Smooth muscle cell (in vitro differentiated cells): ENCODE results near the gene RCAN2. TPM values are rescaled to one million over a fixed set of nuclear protein-coding genes. Genes with fewer than 3 reads are reported as not detected.

ENCODE experiments used
- DNase-seq: peaks from one replicate; lab custom pipeline; 2025; ENCODE audit not compliant: unreplicated experiment; lab: John Stamatoyannopoulos, UW
- H2AFZ ChIP-seq: fragments of 200-600 bp; sonication (generic); 2 replicates; pipeline ENCODE4 v1.6.0; 2016; ENCODE audit warnings: antibody characterized with exemption, low read depth, mild to moderate bottlenecking
- H3F3A ChIP-seq: fragments of 200-600 bp; sonication (generic); 2 replicates; pipeline ENCODE4 v1.6.0; 2017; ENCODE audit warnings: antibody characterized with exemption, low read depth
- H3K27ac ChIP-seq: fragments of 200-600 bp; sonication (generic); 2 replicates; pipeline ENCODE4 v1.5.1; 2016; ENCODE audit warnings: low read depth, mild to moderate bottlenecking
- H3K27me3 ChIP-seq: fragments of 200-600 bp; sonication (generic); 2 replicates; pipeline ENCODE4 v1.6.1; 2016; ENCODE audit warnings: low read depth, mild to moderate bottlenecking
- H3K36me3 ChIP-seq: fragments of 200-600 bp; sonication (generic); 2 replicates; pipeline ENCODE4 v1.5.1; 2016; ENCODE audit warnings: low read depth
- H3K4me1 ChIP-seq: fragments of 200-600 bp; sonication (generic); 2 replicates; pipeline ENCODE4 v1.5.1; 2016; ENCODE audit warnings: low read depth
- H3K4me2 ChIP-seq: fragments of 200-600 bp; sonication (generic); 2 replicates; pipeline ENCODE4 v1.6.0; 2016; ENCODE audit warnings: mild to moderate bottlenecking
- H3K4me3 ChIP-seq: fragments of 200-600 bp; sonication (generic); 2 replicates; pipeline ENCODE4 v1.5.1; 2016; ENCODE audit warnings: mild to moderate bottlenecking
- H3K79me2 ChIP-seq: fragments of 200-600 bp; sonication (generic); 2 replicates; pipeline ENCODE4 v1.6.0; 2016; ENCODE audit warnings: low read depth, mild to moderate bottlenecking
- H3K9ac ChIP-seq: fragments of 200-600 bp; sonication (generic); 2 replicates; pipeline ENCODE4 v1.6.0; 2016; ENCODE audit warnings: low read depth
- H3K9me3 ChIP-seq: fragments of 200-600 bp; sonication (generic); replicated peaks from 2 replicates; pipeline ENCODE4 v1.5.1; 2016; ENCODE audit warnings: low read depth
- H4K20me1 ChIP-seq: fragments of 200-600 bp; sonication (generic); 2 replicates; pipeline ENCODE4 v1.6.0; 2016; ENCODE audit warnings: low read depth
- WGBS: methylation state at CpG from one replicate; pipeline ENCODE4 v1.1.7; 2016; ENCODE audit warnings: low lambda C conversion rate; 5-methylcytosine and 5-hydroxymethylcytosine counted together
- polyA plus RNA-seq: library from polyadenylated mRNA; unstranded; fragments of >200 nt; fragmentation: Nextera tagmentation; extraction: Ambion mirVana; gene quantifications from 2 replicates; pipeline ENCODE4 v1.2.1, GENCODE V29; 2016
- total RNA-seq: library from RNA; depleted of rRNA; stranded (reverse); fragments of >200 nt; gene quantifications from 2 replicates; pipeline ENCODE4 v1.2.3, GENCODE V29; 2014
- TF ChIP-seq, protein P1 (sequence below): fragments of 200-600 bp; sonication (generic); IDR thresholded peaks from 2 replicates; pipeline ENCODE4 v1.5.1; 2017; ENCODE audit warnings: borderline replicate concordance, mild to moderate bottlenecking, antibody characterized with exemption; ENCODE audit not compliant: insufficient read depth, poor library complexity, severe bottlenecking

The RCAN2 gene
- total and polyA plus RNA-seq, 2 experiments from 2014 or later, result 2.5 to 2.7 TPM

DNA sequence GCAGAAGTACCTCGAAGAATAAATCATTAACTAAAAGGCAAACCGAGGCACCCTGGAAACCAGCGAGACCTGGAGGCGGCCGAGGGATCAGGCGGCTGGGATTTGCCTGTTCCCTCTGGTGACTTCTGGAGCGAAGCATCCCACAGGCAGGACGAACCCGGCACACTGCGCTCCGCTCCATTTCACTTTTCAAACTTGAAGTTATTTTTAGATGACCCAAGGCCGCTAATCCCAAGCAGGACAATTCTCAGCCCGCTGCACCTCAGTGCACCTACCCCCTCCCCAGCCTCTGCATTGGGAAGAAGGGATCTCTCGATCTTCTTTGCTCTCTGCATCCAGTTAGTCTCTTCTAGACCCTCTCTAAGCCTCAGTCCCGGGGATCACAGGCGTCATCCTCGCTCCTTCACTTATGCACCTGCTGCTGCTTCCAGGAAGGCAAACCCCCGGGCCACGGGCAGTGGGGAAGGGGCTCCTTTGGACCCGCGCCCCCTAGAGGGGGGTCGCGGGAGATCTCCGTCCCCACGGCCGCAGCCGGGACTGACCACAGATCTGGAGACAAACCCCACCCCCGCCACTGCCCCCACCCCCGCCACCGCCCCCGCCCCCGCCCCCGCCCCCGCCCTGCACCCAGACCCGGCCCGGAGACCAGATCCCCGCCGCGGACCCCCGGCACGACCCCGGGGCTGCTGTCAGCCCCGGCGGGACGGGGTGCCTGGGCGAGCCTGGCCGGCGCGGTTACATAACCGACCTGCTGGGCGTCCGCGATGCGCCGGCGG, 636 bp downstream of the RCAN2 start:
- Histone ChIP-seq H3K9me3 (no peaks in the 10 kb centered on the region), H3K36me3 (no peaks in the 10 kb centered on the region), H3K27me3 (peaks cover 84% of the 10 kb centered on the region), H3K4me3 (peak overlapping the region; percentile 81), H3K27ac (no peak overlapping the region), H3K4me2 (peak overlapping the region; percentile 97), H2AFZ (no peak overlapping the region), H3F3A (no peaks in the 10 kb centered on the region), H3K4me1 (no peaks in the 10 kb centered on the region), H3K79me2 (no peaks in the 10 kb centered on the region), H3K9ac (no peak overlapping the region), H4K20me1 (no peaks in the 10 kb centered on the region)
- no peak for DNase-seq
- 31% methylated on average over 23 of the region's 56 CpGs for WGBS
- TF ChIP-seq, protein P1, sequence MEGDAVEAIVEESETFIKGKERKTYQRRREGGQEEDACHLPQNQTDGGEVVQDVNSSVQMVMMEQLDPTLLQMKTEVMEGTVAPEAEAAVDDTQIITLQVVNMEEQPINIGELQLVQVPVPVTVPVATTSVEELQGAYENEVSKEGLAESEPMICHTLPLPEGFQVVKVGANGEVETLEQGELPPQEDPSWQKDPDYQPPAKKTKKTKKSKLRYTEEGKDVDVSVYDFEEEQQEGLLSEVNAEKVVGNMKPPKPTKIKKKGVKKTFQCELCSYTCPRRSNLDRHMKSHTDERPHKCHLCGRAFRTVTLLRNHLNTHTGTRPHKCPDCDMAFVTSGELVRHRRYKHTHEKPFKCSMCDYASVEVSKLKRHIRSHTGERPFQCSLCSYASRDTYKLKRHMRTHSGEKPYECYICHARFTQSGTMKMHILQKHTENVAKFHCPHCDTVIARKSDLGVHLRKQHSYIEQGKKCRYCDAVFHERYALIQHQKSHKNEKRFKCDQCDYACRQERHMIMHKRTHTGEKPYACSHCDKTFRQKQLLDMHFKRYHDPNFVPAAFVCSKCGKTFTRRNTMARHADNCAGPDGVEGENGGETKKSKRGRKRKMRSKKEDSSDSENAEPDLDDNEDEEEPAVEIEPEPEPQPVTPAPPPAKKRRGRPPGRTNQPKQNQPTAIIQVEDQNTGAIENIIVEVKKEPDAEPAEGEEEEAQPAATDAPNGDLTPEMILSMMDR, result peak; percentile 37

GRCh38 chr6:46486181-46486580, 5.1 kb downstream of the RCAN2 start:
- Histone ChIP-seq H3K4me3 (no peak overlapping the region), H3K36me3 (no peaks in the 10 kb centered on the region), H3F3A (no peaks in the 10 kb centered on the region), H3K9ac (no peak overlapping the region), H3K4me2 (no peak overlapping the region), H3K27me3 (peaks cover 56% of the 10 kb centered on the region), H3K79me2 (no peaks in the 10 kb centered on the region), H3K9me3 (no peaks in the 10 kb centered on the region), H4K20me1 (no peaks in the 10 kb centered on the region), H2AFZ (no peak overlapping the region), H3K4me1 (no peaks in the 10 kb centered on the region), H3K27ac (no peak overlapping the region)
- 77% methylated on average over 3 of the region's 3 CpGs for WGBS
- no peak for DNase-seq
- TF ChIP-seq, protein P1, result no peak

GRCh38 chr6:46484081-46484820, 7.0 kb downstream of the RCAN2 start:
- H3K27ac ChIP-seq, result no peak overlapping the region
- H3K27me3 ChIP-seq, result peaks cover 42% of the 10 kb centered on the region
- DNase-seq, result no peak
- no peaks in the 10 kb centered on the region for H3F3A ChIP-seq
- no peak overlapping the region for H2AFZ ChIP-seq
- no peak overlapping the region for H3K9ac ChIP-seq
- H3K79me2 ChIP-seq, result no peaks in the 10 kb centered on the region
- H4K20me1 ChIP-seq, result no peaks in the 10 kb centered on the region
- no peaks in the 10 kb centered on the region for H3K9me3 ChIP-seq
- H3K4me3 ChIP-seq, result no peak overlapping the region
- WGBS, result 62% methylated on average over 6 of the region's 6 CpGs
- TF ChIP-seq, protein P1, result no peak
- no peaks in the 10 kb centered on the region for H3K4me1 ChIP-seq
- H3K36me3 ChIP-seq, result no peaks in the 10 kb centered on the region
- H3K4me2 ChIP-seq, result no peak overlapping the region
